ENCODE measurements around the gene USP16. TPM values are rescaled to one million over a fixed set of nuclear protein-coding genes. Genes with fewer than 3 reads are reported as not detected.
A peak's percentile ranks its signal among the peaks of the same experiment; 100 is the strongest.

The USP16 gene
- total RNA-seq, 1 donor from 2014 or later, result 20.9 TPM

- no peaks in the 10 kb centered on the region for H3K27me3 Mint-ChIP-seq (ENCODE audit: low read depth)
- H3K9me3 Mint-ChIP-seq (ENCODE audit: low read depth), result no peaks in the 10 kb centered on the region
- peaks cover 32% of the 10 kb centered on the region for H3K4me1 Mint-ChIP-seq (ENCODE audit: low read depth)
- no peak for TF ChIP-seq CTCF (IDR thresholded peaks at IDR 0.05)
- H3K4me3 Mint-ChIP-seq (ENCODE audit: unreplicated experiment), result no peak overlapping the region
- H3K36me3 Mint-ChIP-seq (ENCODE audit: low read depth), result no peaks in the 10 kb centered on the region
- DNase-seq (ENCODE audit: low spot score), result no peak
- no peak overlapping the region for H3K27ac Mint-ChIP-seq (ENCODE audit: unreplicated experiment)
These were observed 2.3 kb upstream of the USP16 start for GRCh38 chr21:29022166-29022565.

DNA sequence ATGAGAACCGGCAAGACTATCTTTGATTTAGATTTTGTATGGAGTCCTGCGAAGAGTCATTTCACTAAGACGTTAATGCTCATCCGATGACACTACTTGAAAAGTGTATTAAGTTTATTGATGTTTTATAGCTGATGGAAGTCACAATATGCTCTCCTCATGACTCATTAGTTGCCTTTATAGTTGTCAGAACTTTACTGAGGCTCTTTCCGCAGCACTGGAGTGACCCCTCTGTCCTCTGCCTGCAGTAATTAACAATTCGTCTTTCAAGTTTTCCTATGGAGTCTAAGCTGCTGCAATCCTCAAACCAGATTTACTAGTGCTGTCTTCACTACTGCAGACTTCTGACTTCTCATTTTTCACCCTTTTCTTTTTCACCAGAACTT lies 853 bp downstream of the USP16 start:
- peak; percentile 4 for TF ChIP-seq CTCF (IDR thresholded peaks at IDR 0.05)
- H3K27ac Mint-ChIP-seq (ENCODE audit: unreplicated experiment), result peak overlapping the region; percentile 100
- peak overlapping the region; percentile 100 for H3K4me3 Mint-ChIP-seq (ENCODE audit: unreplicated experiment)
- no peaks in the 10 kb centered on the region for H3K27me3 Mint-ChIP-seq (ENCODE audit: low read depth)
- DNase-seq (ENCODE audit: low spot score), result no peak
- peaks cover 2% of the 10 kb centered on the region for H3K36me3 Mint-ChIP-seq (ENCODE audit: low read depth)
- no peaks in the 10 kb centered on the region for H3K9me3 Mint-ChIP-seq (ENCODE audit: low read depth)
- peaks cover 24% of the 10 kb centered on the region for H3K4me1 Mint-ChIP-seq (ENCODE audit: low read depth)

GRCh38 chr21:29029524-29029923 lies 5.1 kb downstream of the USP16 start:
- Mint-ChIP-seq H3K9me3 (ENCODE audit: low read depth) (no peaks in the 10 kb centered on the region), H3K4me1 (ENCODE audit: low read depth) (peaks cover 24% of the 10 kb centered on the region), H3K36me3 (ENCODE audit: low read depth) (peaks cover 13% of the 10 kb centered on the region), H3K27ac (ENCODE audit: unreplicated experiment) (no peak overlapping the region), H3K27me3 (ENCODE audit: low read depth) (no peaks in the 10 kb centered on the region), H3K4me3 (ENCODE audit: unreplicated experiment) (no peak overlapping the region)
- no peak for TF ChIP-seq CTCF (IDR thresholded peaks at IDR 0.05)
- DNase-seq (ENCODE audit: low spot score), result no peak

GRCh38 chr21:29030909-29031308 lies 6.4 kb downstream of the USP16 start:
- no peaks in the 10 kb centered on the region for H3K9me3 Mint-ChIP-seq (ENCODE audit: low read depth)
- H3K4me1 Mint-ChIP-seq (ENCODE audit: low read depth), result peaks cover 22% of the 10 kb centered on the region
- H3K4me3 Mint-ChIP-seq (ENCODE audit: unreplicated experiment), result no peak overlapping the region
- DNase-seq (ENCODE audit: low spot score), result no peak
- H3K27me3 Mint-ChIP-seq (ENCODE audit: low read depth), result no peaks in the 10 kb centered on the region
- H3K27ac Mint-ChIP-seq (ENCODE audit: unreplicated experiment), result no peak overlapping the region
- peaks cover 16% of the 10 kb centered on the region for H3K36me3 Mint-ChIP-seq (ENCODE audit: low read depth)
- no peak for TF ChIP-seq CTCF (IDR thresholded peaks at IDR 0.05)

- Mint-ChIP-seq H3K27ac (ENCODE audit: unreplicated experiment) (no peak overlapping the region), H3K9me3 (ENCODE audit: low read depth) (no peaks in the 10 kb centered on the region), H3K36me3 (ENCODE audit: low read depth) (peaks cover 24% of the 10 kb centered on the region), H3K4me3 (ENCODE audit: unreplicated experiment) (no peak overlapping the region), H3K4me1 (ENCODE audit: low read depth) (peaks cover 12% of the 10 kb centered on the region), H3K27me3 (ENCODE audit: low read depth) (no peaks in the 10 kb centered on the region)
- DNase-seq (ENCODE audit: low spot score), result no peak
- TF ChIP-seq CTCF (IDR thresholded peaks at IDR 0.05), result no peak
These were observed 8.8 kb downstream of the USP16 start for GRCh38 chr21:29033301-29033700.

All from chondrocyte (in vitro differentiated cells).